ENCODE results near the gene IL36RN.
"Not testable (repeated sequence)": the region's sequence is repeated elsewhere in the genome, so short reads cannot be mapped to it uniquely, and the experiment has no call there.

The IL36RN gene

GRCh38 chr2:113075030-113075429 lies 16.0 kb downstream of the IL36RN start:
- DNase-seq (ENCODE audit: low read depth in 2 of 2) = no peak

- DNase-seq (ENCODE audit: low read depth in 2 of 2) = no peak
These were observed 16.6 kb downstream of the IL36RN start for GRCh38 chr2:113075600-113075999.

- DNase-seq (ENCODE audit: low read depth in 2 of 2) = no peak
These were observed 18.1 kb downstream of the IL36RN start for GRCh38 chr2:113076954-113077669.

DNA sequence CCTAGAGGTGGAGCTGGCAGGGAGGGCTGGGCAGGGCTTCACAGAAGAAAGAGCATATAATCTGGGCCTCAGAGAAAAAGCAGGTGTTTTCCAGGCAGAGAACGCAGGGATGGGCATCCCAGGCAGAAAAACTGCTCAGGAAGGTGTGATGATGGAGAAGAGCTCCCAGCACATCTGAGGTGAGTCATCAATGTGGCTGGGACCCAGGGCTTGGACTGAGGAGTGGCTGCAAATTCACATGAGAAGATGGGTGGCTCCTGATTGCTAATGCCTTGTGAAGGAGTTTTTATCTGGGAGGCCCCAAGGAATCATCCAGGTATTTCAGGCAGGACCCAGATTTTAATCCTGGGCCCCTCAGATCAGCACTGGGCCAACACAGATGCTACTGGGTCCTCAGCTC lies 18.9 kb downstream of the IL36RN start:
- DNase-seq (ENCODE audit: low read depth in 2 of 2) = no peak

GRCh38 chr2:113078350-113078839 lies 19.4 kb downstream of the IL36RN start:
- no peak for DNase-seq (ENCODE audit: low read depth in 2 of 2)

DNA sequence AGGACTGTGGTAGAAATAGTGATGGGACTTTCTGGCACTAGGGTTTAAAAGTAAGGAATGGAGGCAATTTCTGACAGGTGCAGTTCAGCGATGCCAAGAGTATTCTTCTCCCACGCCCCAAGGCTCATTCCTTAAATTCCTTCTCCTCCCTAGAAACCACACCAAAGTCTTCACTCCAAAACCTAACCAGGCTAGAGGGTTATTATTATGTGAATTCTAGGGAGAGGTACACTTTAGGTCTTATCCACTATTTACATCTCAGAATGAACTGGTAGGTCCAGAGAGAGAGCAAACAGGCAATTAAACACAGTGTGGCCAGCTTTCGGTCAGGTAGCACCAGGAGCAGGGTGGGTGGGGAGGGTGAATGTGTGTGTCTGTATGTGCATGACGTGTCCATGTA lies 20.1 kb downstream of the IL36RN start:
- no peak for DNase-seq (ENCODE audit: low read depth in 2 of 2)

- peak in 1 of 2 donors; percentile 8 for DNase-seq (ENCODE audit: low read depth in 2 of 2)
These were observed 21.1 kb downstream of the IL36RN start for GRCh38 chr2:113080134-113080533.

DNA sequence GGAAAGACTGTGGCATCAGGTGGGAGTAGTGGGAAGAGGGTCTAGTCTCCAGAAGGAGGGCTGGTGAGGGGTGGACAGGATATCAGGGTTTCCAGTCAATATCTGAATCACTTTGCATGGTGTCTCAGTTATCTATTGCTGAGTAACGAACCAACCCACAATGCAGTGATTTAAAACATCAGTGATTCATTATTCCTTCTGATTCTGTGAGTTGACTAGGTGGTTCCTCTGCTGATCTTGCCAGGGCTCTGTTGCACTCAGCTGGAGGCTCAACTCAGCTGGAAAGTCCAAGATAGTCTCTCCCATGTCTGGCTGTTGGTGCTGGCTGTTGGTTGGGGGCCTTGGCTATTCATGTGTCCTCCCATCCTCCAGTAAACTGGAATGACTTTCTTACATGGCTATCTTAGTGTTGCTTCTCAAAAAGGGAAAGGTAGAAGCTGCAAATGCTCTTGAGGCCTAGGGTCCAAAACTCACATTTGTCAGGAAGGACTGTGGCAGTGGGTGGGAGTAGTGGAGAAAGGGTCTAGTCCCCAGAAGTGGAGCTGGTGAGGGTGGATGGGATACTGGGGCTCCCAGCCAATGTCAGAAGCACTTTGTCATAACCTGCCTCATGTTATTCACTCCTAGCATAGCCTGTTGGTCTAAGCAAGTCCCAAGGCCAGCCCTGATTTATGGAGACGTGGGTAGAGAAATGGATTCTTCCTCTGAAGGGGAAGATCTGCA lies 22.7 kb downstream of the IL36RN start:
- DNase-seq (ENCODE audit: low read depth in 2 of 2) = no peak

- no peak for DNase-seq (ENCODE audit: low read depth in 2 of 2)
These were observed 24.3 kb downstream of the IL36RN start for GRCh38 chr2:113083296-113083695.

GRCh38 chr2:113084249-113085000 lies 25.4 kb downstream of the IL36RN start:
- DNase-seq (ENCODE audit: low read depth in 2 of 2) = no peak

- DNase-seq (ENCODE audit: low read depth in 2 of 2) = no peak
These were observed 26.5 kb downstream of the IL36RN start for GRCh38 chr2:113085542-113085941.

GRCh38 chr2:113088213-113088992 lies 29.4 kb downstream of the IL36RN start:
- no peak for DNase-seq (ENCODE audit: low read depth in 2 of 2)

GRCh38 chr2:113089916-113090315 lies 30.9 kb downstream of the IL36RN start:
- DNase-seq (ENCODE audit: low read depth in 2 of 2) = no peak

DNA sequence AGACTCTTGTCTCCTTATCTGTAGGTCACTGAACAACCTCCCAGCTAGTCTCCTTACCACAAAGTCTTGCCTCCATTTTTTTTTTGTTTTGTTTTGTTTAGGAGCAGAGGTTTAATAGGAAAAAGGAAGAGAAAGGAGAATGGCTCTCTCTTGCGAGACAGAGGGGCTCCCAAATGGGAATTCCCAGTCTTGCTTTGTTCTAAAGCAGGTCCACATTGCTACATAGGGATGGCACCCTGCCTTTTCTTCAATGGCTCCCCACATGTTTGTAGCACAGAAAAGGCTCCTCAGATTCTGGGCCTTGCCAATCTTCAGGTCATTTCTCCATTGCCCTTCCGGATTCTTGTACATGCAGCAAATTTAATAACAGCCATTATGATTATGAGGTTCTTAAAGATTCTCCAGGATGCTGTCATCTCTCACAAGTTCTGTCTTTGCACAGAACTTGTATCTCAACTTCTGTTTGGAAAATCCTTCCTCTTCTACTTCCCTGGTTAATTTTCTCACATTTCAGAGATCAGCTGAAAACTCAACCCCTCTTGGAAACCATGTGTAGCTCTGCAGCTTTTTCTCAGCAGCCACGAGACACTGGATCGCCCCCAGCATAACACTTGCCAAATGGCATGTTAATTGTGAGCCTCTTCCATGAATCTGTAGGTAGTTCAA lies 32.4 kb downstream of the IL36RN start:
- no peak for DNase-seq (ENCODE audit: low read depth in 2 of 2)

GRCh38 chr2:113092864-113093612 lies 34.0 kb downstream of the IL36RN start:
- DNase-seq (ENCODE audit: low read depth in 2 of 2) = no peak

DNA sequence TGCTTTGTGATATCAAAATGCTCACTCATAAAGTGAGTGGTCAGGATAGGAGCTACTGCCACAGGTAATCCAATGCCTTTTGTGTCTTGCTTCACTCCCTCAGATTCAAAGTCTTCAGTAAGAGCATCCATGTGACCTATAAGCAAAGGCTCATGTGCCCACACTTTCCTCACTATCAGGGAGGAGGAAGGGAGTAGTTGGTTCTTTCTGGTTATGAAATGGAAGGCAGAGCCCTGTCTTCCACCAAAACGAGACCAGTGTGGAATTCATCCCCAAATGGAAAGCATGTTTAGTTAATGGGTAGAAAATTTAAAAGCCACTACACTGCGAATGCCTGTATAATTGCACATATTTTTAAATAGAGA lies 34.6 kb downstream of the IL36RN start:
- no peak for DNase-seq (ENCODE audit: low read depth in 2 of 2)

GRCh38 chr2:113096306-113096705 lies 37.3 kb downstream of the IL36RN start:
- DNase-seq (ENCODE audit: low read depth in 2 of 2) = not testable (repeated sequence)

DNA sequence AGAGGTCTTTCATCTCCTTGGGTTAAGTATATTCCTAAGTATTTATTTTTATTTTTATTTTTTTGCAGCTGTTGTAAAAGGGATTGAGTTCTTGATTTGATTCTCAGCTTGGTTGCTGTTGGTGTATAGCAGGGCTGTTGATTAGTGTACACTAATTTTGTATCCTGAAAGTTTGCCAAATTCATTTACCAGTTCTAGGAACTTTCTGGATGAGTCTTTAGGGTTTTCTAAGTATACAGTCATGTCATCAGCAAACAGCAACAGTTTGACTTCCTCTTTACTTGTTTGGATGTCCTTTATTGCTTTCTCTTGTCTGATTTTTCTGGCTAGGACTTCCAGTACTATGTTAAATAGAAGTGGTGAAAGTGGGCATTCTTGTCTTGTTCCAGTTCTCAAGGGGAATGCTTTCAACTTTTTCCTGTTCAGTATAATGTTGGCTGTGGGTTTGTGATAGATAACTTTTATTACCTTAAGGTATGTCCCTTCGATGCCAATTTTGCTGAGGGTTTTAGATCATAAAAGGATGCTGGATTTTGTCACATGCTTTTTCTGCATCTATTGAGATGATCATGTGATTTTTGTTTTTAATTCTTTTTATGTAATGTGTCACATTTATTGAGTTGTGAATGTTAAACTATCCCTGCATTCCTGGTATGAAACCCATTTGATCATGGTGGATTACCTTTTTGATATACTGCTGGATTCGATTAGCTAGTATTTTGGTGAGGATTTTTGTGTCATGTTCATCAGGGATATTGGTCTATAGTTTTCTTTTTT lies 38.0 kb downstream of the IL36RN start:
- not testable (repeated sequence) for DNase-seq (ENCODE audit: low read depth in 2 of 2)

- no peak for DNase-seq (ENCODE audit: low read depth in 2 of 2)
These were observed 39.0 kb downstream of the IL36RN start for GRCh38 chr2:113098041-113098440.

DNA sequence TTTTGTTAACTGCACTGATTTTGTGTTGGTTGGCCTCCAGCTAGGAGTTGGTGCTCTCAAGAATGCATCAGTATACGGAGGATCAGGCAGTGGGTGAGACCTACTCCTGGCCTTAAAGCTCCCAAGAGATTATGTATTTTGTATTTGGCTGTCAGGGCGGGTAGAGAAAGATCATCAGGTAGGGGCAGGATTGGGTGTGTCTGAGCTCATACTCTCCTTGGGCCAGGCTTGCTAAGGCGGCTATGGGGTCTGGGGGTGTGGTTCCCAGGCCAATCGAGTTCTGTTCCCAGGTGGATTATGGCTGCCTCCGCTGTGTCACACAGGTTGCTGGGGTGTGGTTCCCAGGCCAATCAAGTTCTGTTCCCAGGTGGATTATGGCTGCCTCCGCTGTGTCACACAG lies 39.5 kb downstream of the IL36RN start:
- DNase-seq (ENCODE audit: low read depth in 2 of 2) = no peak
